Prostate gland (tissue), 2 donors: ENCODE measurements around the gene GRAMD2B. TPM values are rescaled to one million over a fixed set of nuclear protein-coding genes. Genes with fewer than 3 reads are reported as not detected.
"Not testable (repeated sequence)": the region's sequence is repeated elsewhere in the genome, so short reads cannot be mapped to it uniquely, and the experiment has no call there.

Experiments used
- DNase-seq: peaks from one replicate; pipeline ENCODE4 v3.0.0-alpha.2; 2019; ENCODE audit warnings: low spot score
- H3K27ac ChIP-seq, 2 donors: fragments of 200-600 bp; sonication (generic); 2 replicates each; pipeline ENCODE4 v1.5.1; 2017 to 2019
- H3K27me3 ChIP-seq: fragments of 200-600 bp; sonication (generic); replicated peaks from 2 replicates; pipeline ENCODE4 v1.5.1; 2019; ENCODE audit not compliant: insufficient read depth
- H3K36me3 ChIP-seq, 2 donors: fragments of 200-600 bp; sonication (generic); 1 replicate in 1 of 2; 2 replicates in 1 of 2; pipeline versions ENCODE4 v1.5.1 to v1.8.1; 2017 to 2019
- H3K4me1 ChIP-seq: fragments of 200-600 bp; sonication (generic); replicated peaks from 2 replicates; pipeline ENCODE4 v1.5.1; 2019
- H3K4me3 ChIP-seq, 2 donors: fragments of 200-600 bp; sonication (generic); 2 replicates each; pipeline ENCODE4 v1.5.1; 2017 to 2019
- H3K9me3 ChIP-seq: fragments of 200-600 bp; sonication (generic); 2 replicates; pipeline ENCODE4 v1.5.1; 2017
- CTCF ChIP-seq, 4 experiments: fragments of 200-600 bp in 2 of 4; fragments of 450-650 bp in 2 of 4; sonication (generic) in 2 of 4; IDR thresholded peaks; 1 replicate in 3 of 4; 2 replicates in 1 of 4; pipeline ENCODE4 v1.5.1; 2016 to 2019; ENCODE audit warnings: antibody characterized with exemption in 4 of 4, mild to moderate bottlenecking in 2 of 4, moderate library complexity in 2 of 4
- POLR2A ChIP-seq: fragments of 450-650 bp; IDR thresholded peaks from one replicate; pipeline ENCODE4 v1.6.1; 2016; ENCODE audit warnings: antibody characterized with exemption, mild to moderate bottlenecking
- POLR2AphosphoS5 ChIP-seq: sonication (generic); formaldehyde crosslinking; IDR thresholded peaks from one replicate; pipeline ENCODE4 v1.6.1; 2017; ENCODE audit warnings: antibody characterized with exemption
- WGBS: methylation state at CpG from one replicate; pipeline ENCODE4 v1.1.5; 2018; 5-methylcytosine and 5-hydroxymethylcytosine counted together
- intact Hi-C: fragments of 100-400 bp; cut with DNase I; formaldehyde crosslinking; loops from one replicate; pipeline ENCODE4 v1.14.2; 2022
- total RNA-seq, 2 donors: library from RNA; depleted of rRNA; stranded (reverse); fragments of >200 nt; gene quantifications; one replicate each; pipeline ENCODE4 v1.1.0, GENCODE V29; 2016

GRAMD2B gene
- total RNA-seq, 2 donors from 2014 or later = 32.1 to 34.4 TPM

GRCh38 chr5:126435714-126436113 lies 12.5 kb downstream of the GRAMD2B start:
- no peak overlapping the region for H3K27ac ChIP-seq
- H3K9me3 ChIP-seq = no peaks in the 10 kb centered on the region
- H3K27me3 ChIP-seq = no peaks in the 10 kb centered on the region
- H3K4me1 ChIP-seq = peaks cover 2% of the 10 kb centered on the region
- H3K4me3 ChIP-seq = no peak overlapping the region
- H3K36me3 ChIP-seq = no peaks in the 10 kb centered on the region
- WGBS = 49% methylated on average over 2 of the region's 2 CpGs
- no peak for TF ChIP-seq POLR2A
- TF ChIP-seq CTCF (IDR thresholded peaks at IDR 0.05) = no peak
- TF ChIP-seq POLR2AphosphoS5 = no peak
- intact Hi-C loops = loop anchor here (5.0 kb wide), 1 partner anchor 102 kb away; no protein-coding TSS in a partner anchor
- DNase-seq = no peak

- Histone ChIP-seq H3K27ac (no peak overlapping the region), H3K4me3 (no peak overlapping the region), H3K36me3 (no peaks in the 10 kb centered on the region), H3K4me1 (peaks cover 2% of the 10 kb centered on the region), H3K27me3 (no peaks in the 10 kb centered on the region), H3K9me3 (no peaks in the 10 kb centered on the region)
- 88% methylated on average over 1 of the region's 1 CpG for whole genome bisulfite sequencing
- TF ChIP-seq CTCF (IDR thresholded peaks at IDR 0.05) (no peak), POLR2A (no peak), POLR2AphosphoS5 (no peak)
- no peak for DNase-seq
- intact Hi-C loops = loop anchor here (5.0 kb wide), 1 partner anchor 100 kb away; no protein-coding TSS in a partner anchor
Observed at GRCh38 chr5:126437721-126438120, 14.5 kb downstream of the GRAMD2B start.

- Histone ChIP-seq H3K4me1 (peaks cover 2% of the 10 kb centered on the region), H3K4me3 (no peak overlapping the region), H3K9me3 (no peaks in the 10 kb centered on the region), H3K27ac (no peak overlapping the region), H3K36me3 (no peaks in the 10 kb centered on the region), H3K27me3 (no peaks in the 10 kb centered on the region)
- 81% methylated on average over 4 of the region's 4 CpGs for WGBS
- no peak for TF ChIP-seq POLR2A
- no peak for TF ChIP-seq POLR2AphosphoS5
- no peak for TF ChIP-seq CTCF (IDR thresholded peaks at IDR 0.05)
- intact Hi-C loops = loop anchor here (5.0 kb wide), 1 partner anchor 99 kb away; no protein-coding TSS in a partner anchor
- no peak for DNase-seq
Observed at GRCh38 chr5:126438267-126438666, 15.1 kb downstream of the GRAMD2B start.

- WGBS = 88% methylated on average over 3 of the region's 3 CpGs
- H3K27ac ChIP-seq = no peak overlapping the region
- TF ChIP-seq POLR2A = no peak
- TF ChIP-seq CTCF (IDR thresholded peaks at IDR 0.05) = no peak
- no peak for TF ChIP-seq POLR2AphosphoS5
- no peaks in the 10 kb centered on the region for H3K36me3 ChIP-seq
- intact Hi-C loops = loop anchor here (5.0 kb wide), 1 partner anchor 98 kb away; no protein-coding TSS in a partner anchor
- H3K9me3 ChIP-seq = no peaks in the 10 kb centered on the region
- H3K27me3 ChIP-seq = no peaks in the 10 kb centered on the region
- H3K4me1 ChIP-seq = peaks cover 2% of the 10 kb centered on the region
- DNase-seq = no peak
- H3K4me3 ChIP-seq = no peak overlapping the region
Observed at GRCh38 chr5:126438868-126439267, 15.7 kb downstream of the GRAMD2B start.

GRCh38 chr5:126439724-126440123 lies 16.5 kb downstream of the GRAMD2B start:
- H3K27ac ChIP-seq, H3K36me3 ChIP-seq, H3K27me3 ChIP-seq, H3K9me3 ChIP-seq, H3K4me3 ChIP-seq, DNase-seq, H3K4me1 ChIP-seq: not testable (repeated sequence)
- 96% methylated on average over 6 of the region's 6 CpGs for WGBS
- intact Hi-C loops = loop anchor here (5.0 kb wide), 1 partner anchor 98 kb away; no protein-coding TSS in a partner anchor
